Endothelial cell of umbilical vein (primary cell): ENCODE data around the gene KRT15. TPM values are rescaled to one million over a fixed set of nuclear protein-coding genes. Genes with fewer than 3 reads are reported as not detected.

Experiments used
- BruUV-seq: library from RNA; stranded (reverse); fragments of 400-500 nt; replicated peaks from 2 replicates; lab custom pipeline; 2021; lab: Mats Ljungman, UMichigan
- CTCF ChIA-PET: fragments of 300-600, 350-600 bp; sonication (Branson Sonifier 250); formaldehyde crosslinking; loops from one replicate; lab custom pipeline; 2021; ENCODE audit warnings: antibody characterized with exemption, inconsistent platforms; lab: Charles Lee
- POLR2A ChIA-PET: fragments of 300-600, 350-600 bp; sonication (Branson Sonifier 250); formaldehyde crosslinking; loops from one replicate; lab custom pipeline; 2021; ENCODE audit warnings: antibody characterized with exemption, inconsistent platforms; lab: Charles Lee
- DNase-seq: peaks from one replicate; pipeline ENCODE4 v3.0.0-alpha.2; 2011; ENCODE audit warnings: low read depth, low spot score
- FAIRE-seq: peaks from 2 replicates; lab custom pipeline; 2011; peaks lifted over from hg19 to GRCh38; lab: Jason Lieb, UNC
- H2AFZ ChIP-seq: 2 replicates; pipeline ENCODE4 v1.6.0; 2012; ENCODE audit warnings: low read depth, low read length, control low read depth, inconsistent platforms
- H3K27ac ChIP-seq: 2 replicates; pipeline ENCODE4 v1.5.1; 2011; ENCODE audit warnings: low read depth, mild to moderate bottlenecking, control low read depth, low read length, moderate library complexity; ENCODE audit not compliant: insufficient read depth
- H3K27me3 ChIP-seq, 2 experiments: 2 replicates each; pipeline versions ENCODE4 v1.6.0 to v1.6.1; 2011; ENCODE audit warnings: low read length in 2 of 2, mixed read lengths in 1 of 2; ENCODE audit not compliant: control insufficient read depth in 2 of 2, insufficient read depth in 2 of 2
- H3K36me3 ChIP-seq, 2 experiments: 2 replicates in 1 of 2; 3 replicates in 1 of 2; pipeline ENCODE4 v1.5.1; 2011; ENCODE audit warnings: low read length in 2 of 2, mild to moderate bottlenecking in 1 of 2, moderate library complexity in 1 of 2; ENCODE audit not compliant: control insufficient read depth in 2 of 2, insufficient read depth in 2 of 2; ENCODE audit errors: extremely low read depth in 1 of 2
- H3K4me1 ChIP-seq: 3 replicates; pipeline ENCODE4 v1.5.1; 2011; ENCODE audit warnings: mild to moderate bottlenecking, low read length; ENCODE audit not compliant: control insufficient read depth, insufficient read depth; ENCODE audit errors: extremely low read depth
- H3K4me2 ChIP-seq: 2 replicates; pipeline ENCODE4 v1.6.1; 2011; ENCODE audit warnings: low read length, control low read depth, mixed read lengths; ENCODE audit not compliant: insufficient read depth
- H3K4me3 ChIP-seq, 3 experiments: fragments of 200-600 bp in 1 of 3; sonication (generic), shearing (Covaris generic) in 1 of 3; replicated peaks in 1 of 3; 2 replicates each; pipeline ENCODE4 v1.5.1; 2011 to 2016; ENCODE audit warnings: control low read depth in 3 of 3, low read length in 3 of 3, mild to moderate bottlenecking in 2 of 3, inconsistent platforms in 1 of 3, low read depth in 1 of 3, moderate library complexity in 1 of 3; ENCODE audit not compliant: insufficient read depth in 1 of 3
- H3K79me2 ChIP-seq: 2 replicates; pipeline ENCODE4 v1.6.0; 2012; ENCODE audit warnings: low read length, inconsistent platforms; ENCODE audit not compliant: control insufficient read depth, insufficient read depth
- H3K9ac ChIP-seq: replicated peaks from 2 replicates; pipeline ENCODE3; 2011; ENCODE audit warnings: low read length, control low read depth; ENCODE audit not compliant: insufficient read depth; ENCODE audit errors: extremely low read depth
- H3K9me1 ChIP-seq: replicated peaks from 3 replicates; pipeline ENCODE4 v1.6.0; 2011; ENCODE audit warnings: mild to moderate bottlenecking, low read length; ENCODE audit not compliant: control insufficient read depth, insufficient read depth; ENCODE audit errors: extremely low read depth
- H3K9me3 ChIP-seq: replicated peaks from 2 replicates; pipeline ENCODE4 v1.5.1; 2012; ENCODE audit warnings: low read length, inconsistent platforms; ENCODE audit not compliant: control insufficient read depth, insufficient read depth
- H4K20me1 ChIP-seq: replicated peaks from 2 replicates; pipeline ENCODE3; 2011; ENCODE audit warnings: mild to moderate bottlenecking, low read length; ENCODE audit not compliant: control insufficient read depth, insufficient read depth; ENCODE audit errors: extremely low read depth
- EZH2 ChIP-seq: IDR thresholded peaks from 2 replicates; pipeline ENCODE4 v1.6.1; 2012; ENCODE audit warnings: borderline replicate concordance, low read depth, mild to moderate bottlenecking, moderate library complexity, low read length, inconsistent platforms; ENCODE audit not compliant: severe bottlenecking
- FOS ChIP-seq: IDR thresholded peaks from 2 replicates; pipeline ENCODE4 v1.6.1; 2011; ENCODE audit warnings: mild to moderate bottlenecking, low read length, moderate library complexity, borderline replicate concordance; ENCODE audit not compliant: insufficient read depth
- GATA2 ChIP-seq: IDR thresholded peaks from 2 replicates; pipeline ENCODE4 v1.7.0; 2011; ENCODE audit warnings: low read depth, mild to moderate bottlenecking, moderate library complexity, mixed read lengths, low read length; ENCODE audit not compliant: insufficient read length, insufficient read depth
- JUN ChIP-seq: IDR thresholded peaks from 2 replicates; pipeline ENCODE4 v1.6.1; 2011; ENCODE audit warnings: borderline replicate concordance, low read depth; ENCODE audit not compliant: insufficient read length, insufficient read depth
- MAX ChIP-seq: IDR thresholded peaks from 2 replicates; pipeline ENCODE4 v1.6.1; 2011; ENCODE audit not compliant: insufficient read depth, insufficient read length
- MYC ChIP-seq: IDR thresholded peaks from one replicate; pipeline ENCODE4 v1.6.1; 2011; ENCODE audit warnings: mild to moderate bottlenecking, low read depth, low read length
- POLR2A ChIP-seq: IDR thresholded peaks from 2 replicates; pipeline ENCODE4 v1.6.1; 2012; ENCODE audit warnings: low read depth, mild to moderate bottlenecking, control low read depth, low read length
- POLR2AphosphoS5 ChIP-seq: IDR thresholded peaks from 2 replicates; pipeline ENCODE4 v1.6.1; 2012; ENCODE audit warnings: low read depth, mild to moderate bottlenecking, control low read depth, low read length, moderate library complexity; ENCODE audit not compliant: insufficient read depth
- dilution Hi-C: fragments of 300-500 bp; cut with MboI; formaldehyde crosslinking; loops from one replicate; pipeline ENCODE4 v1.15.0; 2019; ENCODE audit warnings: low sequenced_read_pairs; ENCODE audit not compliant: extremely low pct_ligation_motif_present
- intact Hi-C: fragments of 100-400 bp; cut with micrococcal nuclease; formaldehyde crosslinking; loops from one replicate; pipeline ENCODE4 v1.10.0; 2022
- polyA plus RNA-seq, 4 experiments: library from polyadenylated mRNA; depleted of rRNA in 3 of 4; stranded (reverse) in 3 of 4; unstranded in 1 of 4; fragments of >200 nt; gene quantifications; 2 replicates each; pipeline versions ENCODE4 v1.2.1 to v1.2.3, GENCODE V29; 2011 to 2012; ENCODE audit warnings: missing spikeins in 1 of 4
- total RNA-seq: library from RNA; stranded (reverse); gene quantifications from 2 replicates; pipeline ENCODE4 v1.2.3, GENCODE V29; 2021
- TF ChIP-seq, protein P1 (sequence below), 2 donors: IDR thresholded peaks; 1 replicate in 1 of 2; 2 replicates in 1 of 2; pipeline ENCODE4 v1.5.1; 2011; ENCODE audit warnings: low read length in 2 of 2, mild to moderate bottlenecking in 2 of 2, moderate library complexity in 2 of 2, control low read depth in 1 of 2, inconsistent platforms in 1 of 2, low read depth in 1 of 2; ENCODE audit not compliant: insufficient read depth in 1 of 2; ENCODE audit errors: extremely low read depth in 1 of 2

Gene KRT15
- total and polyA plus RNA-seq, 2 donors (not counting 3 experiments of a cell fraction or from before 2014, with no cell fraction given): 0.68 to 2.8 TPM

GRCh38 chr17:41503202-41503601 is 15.5 kb downstream of the KRT15 start:
- intact Hi-C loops (no loop called here), dilution Hi-C loops (no loop called here)
- no peak overlapping the region for H3K4me3 ChIP-seq
- TF ChIP-seq GATA2 (no peak), JUN (no peak), FOS (no peak), MYC (no peak), POLR2AphosphoS5 (no peak), POLR2A (no peak), EZH2 (no peak), MAX (no peak)
- TF ChIP-seq, protein P1, sequence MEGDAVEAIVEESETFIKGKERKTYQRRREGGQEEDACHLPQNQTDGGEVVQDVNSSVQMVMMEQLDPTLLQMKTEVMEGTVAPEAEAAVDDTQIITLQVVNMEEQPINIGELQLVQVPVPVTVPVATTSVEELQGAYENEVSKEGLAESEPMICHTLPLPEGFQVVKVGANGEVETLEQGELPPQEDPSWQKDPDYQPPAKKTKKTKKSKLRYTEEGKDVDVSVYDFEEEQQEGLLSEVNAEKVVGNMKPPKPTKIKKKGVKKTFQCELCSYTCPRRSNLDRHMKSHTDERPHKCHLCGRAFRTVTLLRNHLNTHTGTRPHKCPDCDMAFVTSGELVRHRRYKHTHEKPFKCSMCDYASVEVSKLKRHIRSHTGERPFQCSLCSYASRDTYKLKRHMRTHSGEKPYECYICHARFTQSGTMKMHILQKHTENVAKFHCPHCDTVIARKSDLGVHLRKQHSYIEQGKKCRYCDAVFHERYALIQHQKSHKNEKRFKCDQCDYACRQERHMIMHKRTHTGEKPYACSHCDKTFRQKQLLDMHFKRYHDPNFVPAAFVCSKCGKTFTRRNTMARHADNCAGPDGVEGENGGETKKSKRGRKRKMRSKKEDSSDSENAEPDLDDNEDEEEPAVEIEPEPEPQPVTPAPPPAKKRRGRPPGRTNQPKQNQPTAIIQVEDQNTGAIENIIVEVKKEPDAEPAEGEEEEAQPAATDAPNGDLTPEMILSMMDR (IDR thresholded peaks at IDR 0.05; ENCODE audit: extremely low read depth in 1 of 2, insufficient read depth in 1 of 2, low read depth in 1 of 2, low read length in 2 of 2): no peak
- H3K9me1 ChIP-seq: no peaks in the 10 kb centered on the region
- H3K36me3 ChIP-seq: no peaks in the 10 kb centered on the region
- POLR2A ChIA-PET: no interaction called here
- H3K27me3 ChIP-seq: no peaks in the 10 kb centered on the region
- peaks cover 12% of the 10 kb centered on the region for H3K4me1 ChIP-seq
- DNase-seq (no peak), FAIRE-seq (no peak)
- BruUV-seq: no TSS peak
- H2AFZ ChIP-seq: no peak overlapping the region
- no peak overlapping the region for H3K9ac ChIP-seq
- CTCF ChIA-PET: interaction anchor here (1.0 to 2.4 kb wide), 4 partner anchors 9 to 181 kb away, joined by 3 to 14 read pairs (median 4); no protein-coding TSS in a partner anchor
- no peaks in the 10 kb centered on the region for H4K20me1 ChIP-seq
- H3K27ac ChIP-seq: no peak overlapping the region
- no peaks in the 10 kb centered on the region for H3K9me3 ChIP-seq
- no peak overlapping the region for H3K4me2 ChIP-seq
- H3K79me2 ChIP-seq: no peaks in the 10 kb centered on the region
